ENCODE data around the gene TGM4.

DNA sequence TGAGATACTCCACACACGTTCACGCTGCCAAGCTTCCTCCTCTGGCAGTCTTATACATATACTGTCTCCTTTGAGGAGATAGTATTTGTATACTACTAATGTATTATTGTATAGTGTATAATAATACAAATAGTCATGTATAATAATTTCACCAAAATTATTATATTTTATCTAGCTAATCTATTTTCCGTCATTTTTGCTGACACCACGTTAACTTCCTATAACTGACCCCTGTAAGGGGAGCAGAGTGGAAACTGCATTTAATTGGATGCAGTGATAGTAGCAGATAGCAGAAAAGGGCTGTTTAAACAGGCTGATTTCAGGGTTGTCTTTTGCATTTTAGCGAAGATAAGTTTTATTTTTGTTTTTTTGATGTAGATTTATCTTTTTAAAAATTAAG, 43.2 kb upstream of the TGM4 start:
- TF ChIP-seq EZH2phosphoT487 (IDR thresholded peaks at IDR 0.05; ENCODE audit: unreplicated experiment) (no peak), JUNB (IDR thresholded peaks at IDR 0.05; ENCODE audit: unreplicated experiment) (no peak), POLR2AphosphoS5 (IDR thresholded peaks at IDR 0.05; ENCODE audit: low read depth) (no peak), EZH2 (IDR thresholded peaks at IDR 0.05; ENCODE audit: low read depth, unreplicated experiment) (no peak), CREB1 (CRISPR knock-in tag; IDR thresholded peaks at IDR 0.05; ENCODE audit: low read depth) (no peak), STAT1 (IDR thresholded peaks at IDR 0.05; ENCODE audit: unreplicated experiment) (no peak), ZNF331 (CRISPR knock-in tag; IDR thresholded peaks at IDR 0.05; ENCODE audit: low read depth) (no peak), NANOG (IDR thresholded peaks at IDR 0.05; ENCODE audit: borderline replicate concordance) (no peak)
- TF ChIP-seq, protein P1, sequence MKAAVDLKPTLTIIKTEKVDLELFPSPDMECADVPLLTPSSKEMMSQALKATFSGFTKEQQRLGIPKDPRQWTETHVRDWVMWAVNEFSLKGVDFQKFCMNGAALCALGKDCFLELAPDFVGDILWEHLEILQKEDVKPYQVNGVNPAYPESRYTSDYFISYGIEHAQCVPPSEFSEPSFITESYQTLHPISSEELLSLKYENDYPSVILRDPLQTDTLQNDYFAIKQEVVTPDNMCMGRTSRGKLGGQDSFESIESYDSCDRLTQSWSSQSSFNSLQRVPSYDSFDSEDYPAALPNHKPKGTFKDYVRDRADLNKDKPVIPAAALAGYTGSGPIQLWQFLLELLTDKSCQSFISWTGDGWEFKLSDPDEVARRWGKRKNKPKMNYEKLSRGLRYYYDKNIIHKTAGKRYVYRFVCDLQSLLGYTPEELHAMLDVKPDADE (IDR thresholded peaks at IDR 0.05): no peak
- TF ChIP-seq, protein P2, sequence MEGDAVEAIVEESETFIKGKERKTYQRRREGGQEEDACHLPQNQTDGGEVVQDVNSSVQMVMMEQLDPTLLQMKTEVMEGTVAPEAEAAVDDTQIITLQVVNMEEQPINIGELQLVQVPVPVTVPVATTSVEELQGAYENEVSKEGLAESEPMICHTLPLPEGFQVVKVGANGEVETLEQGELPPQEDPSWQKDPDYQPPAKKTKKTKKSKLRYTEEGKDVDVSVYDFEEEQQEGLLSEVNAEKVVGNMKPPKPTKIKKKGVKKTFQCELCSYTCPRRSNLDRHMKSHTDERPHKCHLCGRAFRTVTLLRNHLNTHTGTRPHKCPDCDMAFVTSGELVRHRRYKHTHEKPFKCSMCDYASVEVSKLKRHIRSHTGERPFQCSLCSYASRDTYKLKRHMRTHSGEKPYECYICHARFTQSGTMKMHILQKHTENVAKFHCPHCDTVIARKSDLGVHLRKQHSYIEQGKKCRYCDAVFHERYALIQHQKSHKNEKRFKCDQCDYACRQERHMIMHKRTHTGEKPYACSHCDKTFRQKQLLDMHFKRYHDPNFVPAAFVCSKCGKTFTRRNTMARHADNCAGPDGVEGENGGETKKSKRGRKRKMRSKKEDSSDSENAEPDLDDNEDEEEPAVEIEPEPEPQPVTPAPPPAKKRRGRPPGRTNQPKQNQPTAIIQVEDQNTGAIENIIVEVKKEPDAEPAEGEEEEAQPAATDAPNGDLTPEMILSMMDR (conservative IDR thresholded peaks at IDR 0.05; ENCODE audit: low read depth in 2 of 2): no peak
- TF ChIP-seq, protein P3, sequence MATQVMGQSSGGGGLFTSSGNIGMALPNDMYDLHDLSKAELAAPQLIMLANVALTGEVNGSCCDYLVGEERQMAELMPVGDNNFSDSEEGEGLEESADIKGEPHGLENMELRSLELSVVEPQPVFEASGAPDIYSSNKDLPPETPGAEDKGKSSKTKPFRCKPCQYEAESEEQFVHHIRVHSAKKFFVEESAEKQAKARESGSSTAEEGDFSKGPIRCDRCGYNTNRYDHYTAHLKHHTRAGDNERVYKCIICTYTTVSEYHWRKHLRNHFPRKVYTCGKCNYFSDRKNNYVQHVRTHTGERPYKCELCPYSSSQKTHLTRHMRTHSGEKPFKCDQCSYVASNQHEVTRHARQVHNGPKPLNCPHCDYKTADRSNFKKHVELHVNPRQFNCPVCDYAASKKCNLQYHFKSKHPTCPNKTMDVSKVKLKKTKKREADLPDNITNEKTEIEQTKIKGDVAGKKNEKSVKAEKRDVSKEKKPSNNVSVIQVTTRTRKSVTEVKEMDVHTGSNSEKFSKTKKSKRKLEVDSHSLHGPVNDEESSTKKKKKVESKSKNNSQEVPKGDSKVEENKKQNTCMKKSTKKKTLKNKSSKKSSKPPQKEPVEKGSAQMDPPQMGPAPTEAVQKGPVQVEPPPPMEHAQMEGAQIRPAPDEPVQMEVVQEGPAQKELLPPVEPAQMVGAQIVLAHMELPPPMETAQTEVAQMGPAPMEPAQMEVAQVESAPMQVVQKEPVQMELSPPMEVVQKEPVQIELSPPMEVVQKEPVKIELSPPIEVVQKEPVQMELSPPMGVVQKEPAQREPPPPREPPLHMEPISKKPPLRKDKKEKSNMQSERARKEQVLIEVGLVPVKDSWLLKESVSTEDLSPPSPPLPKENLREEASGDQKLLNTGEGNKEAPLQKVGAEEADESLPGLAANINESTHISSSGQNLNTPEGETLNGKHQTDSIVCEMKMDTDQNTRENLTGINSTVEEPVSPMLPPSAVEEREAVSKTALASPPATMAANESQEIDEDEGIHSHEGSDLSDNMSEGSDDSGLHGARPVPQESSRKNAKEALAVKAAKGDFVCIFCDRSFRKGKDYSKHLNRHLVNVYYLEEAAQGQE (IDR thresholded peaks at IDR 0.05; ENCODE audit: unreplicated experiment): no peak
